Activated CD4-positive, alpha-beta T cell treated with anti-CD3 and anti-CD28 coated beads, Interleukin-10, Interleukin-2, amounts not matched to agents 100 ng/mL and 50 ng/mL, durations not matched to agents 16 hours and 8 hours (primary cell): ENCODE measurements around the gene ZBTB2.
"Not testable (repeated sequence)": the region's sequence is repeated elsewhere in the genome, so short reads cannot be mapped to it uniquely, and the experiment has no call there.

Experiments
- DNase-seq: peaks from one replicate; pipeline ENCODE4 v3.0.0-alpha.2; 2020

The ZBTB2 gene

GRCh38 chr6:151365233-151365632, 26.1 kb downstream of the ZBTB2 start:
- DNase-seq = no peak

- no peak for DNase-seq
Observed at GRCh38 chr6:151359486-151359885, 31.9 kb downstream of the ZBTB2 start.

- DNase-seq = no peak
Observed at GRCh38 chr6:151358475-151358874, 32.9 kb downstream of the ZBTB2 start.

- no peak for DNase-seq
Observed at GRCh38 chr6:151357758-151358436, 33.5 kb downstream of the ZBTB2 start.

GRCh38 chr6:151356983-151357382, 34.4 kb downstream of the ZBTB2 start:
- not testable (repeated sequence) for DNase-seq

GRCh38 chr6:151353795-151354194, 37.6 kb downstream of the ZBTB2 start:
- no peak for DNase-seq

- DNase-seq = no peak
Observed at GRCh38 chr6:151352410-151353396, 38.7 kb downstream of the ZBTB2 start.

- no peak for DNase-seq
Observed at GRCh38 chr6:151351731-151352130, 39.6 kb downstream of the ZBTB2 start.

GRCh38 chr6:151351146-151351700, 40.1 kb downstream of the ZBTB2 start:
- DNase-seq = no peak

- no peak for DNase-seq
Observed at GRCh38 chr6:151350442-151351145, 40.8 kb downstream of the ZBTB2 start.

- DNase-seq = no peak
Observed at GRCh38 chr6:151349651-151350270, 41.6 kb downstream of the ZBTB2 start.

- DNase-seq = not testable (repeated sequence)
Observed at GRCh38 chr6:151342750-151343149, 48.6 kb downstream of the ZBTB2 start.

- no peak for DNase-seq
Observed at GRCh38 chr6:151341476-151342195, 49.7 kb downstream of the ZBTB2 start.

GRCh38 chr6:151340219-151340978, 51.0 kb downstream of the ZBTB2 start:
- no peak for DNase-seq

GRCh38 chr6:151339369-151339768, 52.0 kb downstream of the ZBTB2 start:
- no peak for DNase-seq

GRCh38 chr6:151338651-151339200, 52.6 kb downstream of the ZBTB2 start:
- no peak for DNase-seq

- no peak for DNase-seq
Observed at GRCh38 chr6:151335930-151336329, 55.4 kb downstream of the ZBTB2 start.

GRCh38 chr6:151330130-151330696, 61.1 kb downstream of the ZBTB2 start:
- no peak for DNase-seq

GRCh38 chr6:151327101-151327500, 64.3 kb downstream of the ZBTB2 start:
- DNase-seq = no peak

- DNase-seq = no peak
Observed at GRCh38 chr6:151326116-151326825, 65.1 kb downstream of the ZBTB2 start.
